SJCRH30 (cell line): ENCODE data around the gene MATN3. TPM values are rescaled to one million over a fixed set of nuclear protein-coding genes. Genes with fewer than 3 reads are reported as not detected.
A peak's percentile ranks its signal among the peaks of the same experiment; 100 is the strongest.
"Not testable (repeated sequence)": the region's sequence is repeated elsewhere in the genome, so short reads cannot be mapped to it uniquely, and the experiment has no call there.

Source experiments
- DNase-seq, 2 experiments: peaks; one replicate each; pipeline ENCODE4 v3.0.0-alpha.2; 2015 to 2020
- H3K27ac ChIP-seq: fragments of 250-450 bp; sonication (Bioruptor Pico); 2 replicates; pipeline ENCODE4 v1.5.1; 2020; ENCODE audit warnings: mild to moderate bottlenecking, moderate library complexity
- H3K27me3 ChIP-seq: fragments of 250-450 bp; sonication (Bioruptor Pico); 2 replicates; pipeline ENCODE4 v1.5.1; 2020; ENCODE audit warnings: mild to moderate bottlenecking, moderate library complexity
- H3K36me3 ChIP-seq: fragments of 250-450 bp; sonication (Bioruptor Pico); 2 replicates; pipeline ENCODE4 v1.5.1; 2020; ENCODE audit warnings: mild to moderate bottlenecking, moderate library complexity
- H3K4me1 ChIP-seq: fragments of 250-450 bp; sonication (Bioruptor Pico); 2 replicates; pipeline ENCODE4 v1.5.1; 2020; ENCODE audit warnings: mild to moderate bottlenecking, moderate library complexity
- H3K4me3 ChIP-seq: fragments of 250-450 bp; sonication (Bioruptor Pico); 2 replicates; pipeline ENCODE4 v1.5.1; 2020; ENCODE audit warnings: mild to moderate bottlenecking, moderate library complexity
- H3K9me3 ChIP-seq: fragments of 250-450 bp; sonication (Bioruptor Pico); replicated peaks from 2 replicates; pipeline ENCODE4 v1.5.1; 2020; ENCODE audit warnings: mild to moderate bottlenecking, moderate library complexity
- total RNA-seq: library from RNA; depleted of rRNA; stranded (reverse); fragments of >200 nt; shearing (Covaris generic); gene quantifications from 2 replicates; pipeline ENCODE4 v1.2.3, GENCODE V29; 2014

Gene MATN3
- total RNA-seq, 1 experiment from 2014 or later: 0.40 TPM

- peaks cover 7% of the 10 kb centered on the region for H3K4me1 ChIP-seq
- no peaks in the 10 kb centered on the region for H3K27me3 ChIP-seq
- peak overlapping the region; percentile 70 for H3K4me3 ChIP-seq
- no peak for DNase-seq
- H3K36me3 ChIP-seq: peaks cover 3% of the 10 kb centered on the region
- no peaks in the 10 kb centered on the region for H3K9me3 ChIP-seq
- H3K27ac ChIP-seq: no peak overlapping the region
These were observed 36.3 kb upstream of the MATN3 start for GRCh38 chr2:20048488-20049448.

- not testable (repeated sequence) for H3K4me3 ChIP-seq, H3K9me3 ChIP-seq, H3K27ac ChIP-seq, DNase-seq, H3K27me3 ChIP-seq, H3K4me1 ChIP-seq
- peaks cover 11% of the 10 kb centered on the region for H3K36me3 ChIP-seq
These were observed 33.3 kb upstream of the MATN3 start for GRCh38 chr2:20045712-20046292.

- H3K9me3 ChIP-seq: no peaks in the 10 kb centered on the region
- H3K27me3 ChIP-seq: no peaks in the 10 kb centered on the region
- peaks cover 20% of the 10 kb centered on the region for H3K36me3 ChIP-seq
- DNase-seq: no peak
- H3K27ac ChIP-seq: no peak overlapping the region
- no peak overlapping the region for H3K4me3 ChIP-seq
- H3K4me1 ChIP-seq: peaks cover 12% of the 10 kb centered on the region
These were observed 32.3 kb upstream of the MATN3 start for GRCh38 chr2:20044778-20045177.

- peaks cover 31% of the 10 kb centered on the region for H3K36me3 ChIP-seq
- H3K4me3 ChIP-seq: no peak overlapping the region
- H3K9me3 ChIP-seq: no peaks in the 10 kb centered on the region
- peaks cover 8% of the 10 kb centered on the region for H3K4me1 ChIP-seq
- H3K27ac ChIP-seq: no peak overlapping the region
- H3K27me3 ChIP-seq: no peaks in the 10 kb centered on the region
- DNase-seq: no peak
These were observed 30.1 kb upstream of the MATN3 start for GRCh38 chr2:20042531-20042930.

GRCh38 chr2:20040489-20041172, 28.2 kb upstream of the MATN3 start:
- no peak overlapping the region for H3K4me3 ChIP-seq
- no peaks in the 10 kb centered on the region for H3K27me3 ChIP-seq
- H3K27ac ChIP-seq: no peak overlapping the region
- H3K9me3 ChIP-seq: no peaks in the 10 kb centered on the region
- DNase-seq: no peak
- H3K4me1 ChIP-seq: peaks cover 8% of the 10 kb centered on the region
- H3K36me3 ChIP-seq: peaks cover 43% of the 10 kb centered on the region

GRCh38 chr2:20037660-20038059, 25.2 kb upstream of the MATN3 start:
- H3K4me1 ChIP-seq: peaks cover 11% of the 10 kb centered on the region
- H3K36me3 ChIP-seq: peaks cover 66% of the 10 kb centered on the region
- no peaks in the 10 kb centered on the region for H3K27me3 ChIP-seq
- H3K4me3 ChIP-seq: no peak overlapping the region
- no peaks in the 10 kb centered on the region for H3K9me3 ChIP-seq
- H3K27ac ChIP-seq: no peak overlapping the region
- no peak for DNase-seq

GRCh38 chr2:20035955-20036666, 23.6 kb upstream of the MATN3 start:
- H3K27ac ChIP-seq: no peak overlapping the region
- peaks cover 80% of the 10 kb centered on the region for H3K36me3 ChIP-seq
- no peak overlapping the region for H3K4me3 ChIP-seq
- peaks cover 10% of the 10 kb centered on the region for H3K4me1 ChIP-seq
- no peaks in the 10 kb centered on the region for H3K9me3 ChIP-seq
- no peak for DNase-seq
- H3K27me3 ChIP-seq: no peaks in the 10 kb centered on the region

GRCh38 chr2:20034821-20035220, 22.4 kb upstream of the MATN3 start:
- H3K36me3 ChIP-seq: peaks cover 81% of the 10 kb centered on the region
- H3K27ac ChIP-seq: no peak overlapping the region
- H3K27me3 ChIP-seq: no peaks in the 10 kb centered on the region
- H3K4me3 ChIP-seq: no peak overlapping the region
- H3K9me3 ChIP-seq: no peaks in the 10 kb centered on the region
- DNase-seq: no peak
- H3K4me1 ChIP-seq: peaks cover 3% of the 10 kb centered on the region

GRCh38 chr2:20034218-20034617, 21.8 kb upstream of the MATN3 start:
- Histone ChIP-seq H3K9me3 (no peaks in the 10 kb centered on the region), H3K4me3 (no peak overlapping the region), H3K27ac (no peak overlapping the region), H3K36me3 (peaks cover 82% of the 10 kb centered on the region), H3K4me1 (peaks cover 3% of the 10 kb centered on the region), H3K27me3 (no peaks in the 10 kb centered on the region)
- no peak for DNase-seq

- H3K36me3 ChIP-seq: peaks cover 85% of the 10 kb centered on the region
These were observed 20.9 kb upstream of the MATN3 start for GRCh38 chr2:20033322-20033721.

GRCh38 chr2:20030224-20030623, 17.8 kb upstream of the MATN3 start:
- no peak overlapping the region for H3K4me3 ChIP-seq
- no peak overlapping the region for H3K27ac ChIP-seq
- DNase-seq: no peak
- H3K36me3 ChIP-seq: peaks cover 80% of the 10 kb centered on the region
- H3K4me1 ChIP-seq: peaks cover 3% of the 10 kb centered on the region
- 0 out of 2 replicates have a peak, but pooled peaks cover 3% of the 10 kb centered on the region for H3K9me3 ChIP-seq
- no peaks in the 10 kb centered on the region for H3K27me3 ChIP-seq

More at GRCh38 chr2:20033322-20033721, 20.9 kb upstream of the MATN3 start:
- Histone ChIP-seq H3K4me1 (peaks cover 3% of the 10 kb centered on the region), H3K27me3 (no peaks in the 10 kb centered on the region), H3K27ac (no peak overlapping the region), H3K9me3 (0 out of 2 replicates have a peak, but pooled peaks cover 3% of the 10 kb centered on the region), H3K4me3 (no peak overlapping the region)
- no peak for DNase-seq

- H3K27me3 ChIP-seq: no peaks in the 10 kb centered on the region
- no peaks in the 10 kb centered on the region for H3K4me1 ChIP-seq
- DNase-seq: no peak
- no peak overlapping the region for H3K4me3 ChIP-seq
- no peak overlapping the region for H3K27ac ChIP-seq
- peaks cover 57% of the 10 kb centered on the region for H3K36me3 ChIP-seq
- H3K9me3 ChIP-seq: 0 out of 2 replicates have a peak, but pooled peaks cover 3% of the 10 kb centered on the region
These were observed 15.4 kb upstream of the MATN3 start for GRCh38 chr2:20027705-20028434.

GRCh38 chr2:20027260-20027677, 14.8 kb upstream of the MATN3 start:
- peaks cover 51% of the 10 kb centered on the region for H3K36me3 ChIP-seq
- H3K27me3 ChIP-seq: no peaks in the 10 kb centered on the region
- no peak for DNase-seq
- 0 out of 2 replicates have a peak, but pooled peaks cover 3% of the 10 kb centered on the region for H3K9me3 ChIP-seq
- no peaks in the 10 kb centered on the region for H3K4me1 ChIP-seq
- no peak overlapping the region for H3K27ac ChIP-seq
- H3K4me3 ChIP-seq: no peak overlapping the region
